IPS-18c (cell line): ENCODE results near the gene KLF7.

Source experiments
- H3K4me3 ChIP-seq: 2 replicates; pipeline ENCODE4 v1.7.0; 2013; ENCODE audit warnings: low read depth, mild to moderate bottlenecking, low read length, moderate library complexity; ENCODE audit not compliant: insufficient read depth
- H3K9me3 ChIP-seq: one replicate; pipeline ENCODE4 v1.6.1; 2013; ENCODE audit warnings: mild to moderate bottlenecking, low read length, moderate library complexity; ENCODE audit not compliant: control insufficient read depth, insufficient read depth

The KLF7 gene

DNA sequence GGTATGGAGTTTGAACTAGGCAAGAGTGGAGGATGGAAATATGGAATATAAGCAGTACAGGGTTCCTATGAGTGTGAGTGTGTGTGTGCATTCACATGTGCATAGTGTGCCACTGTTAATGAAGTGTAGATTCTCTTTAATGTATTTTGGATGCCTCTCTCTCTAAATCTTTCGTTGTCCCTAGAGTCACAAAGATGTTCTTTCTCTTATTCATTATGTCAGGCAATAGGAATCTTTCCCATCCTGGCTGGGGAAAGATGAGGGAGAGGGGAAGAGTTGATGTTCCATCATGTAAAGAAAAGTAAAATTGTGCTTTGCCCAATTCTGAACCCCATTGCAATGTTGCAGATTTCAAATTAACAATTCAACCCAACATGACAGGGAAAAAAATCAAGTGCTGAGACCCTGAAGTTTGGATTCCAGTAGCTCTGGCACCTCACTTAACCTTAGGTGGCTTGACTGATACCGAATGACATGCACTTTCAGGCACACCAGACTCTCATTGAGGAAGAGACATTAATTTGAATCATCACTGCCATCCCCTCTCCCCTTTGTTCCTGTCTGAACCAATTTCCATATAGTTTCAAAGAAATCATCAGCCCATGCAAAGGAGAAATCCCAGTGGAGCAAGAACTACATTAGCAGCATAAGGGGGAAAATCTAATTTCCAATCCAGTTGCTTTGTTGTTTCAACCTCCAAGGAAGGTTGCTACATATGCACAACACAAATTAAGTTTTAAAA, 28.0 kb downstream of the KLF7 start:
- Histone ChIP-seq H3K9me3 (no peaks in the 10 kb centered on the region), H3K4me3 (no peak overlapping the region)

DNA sequence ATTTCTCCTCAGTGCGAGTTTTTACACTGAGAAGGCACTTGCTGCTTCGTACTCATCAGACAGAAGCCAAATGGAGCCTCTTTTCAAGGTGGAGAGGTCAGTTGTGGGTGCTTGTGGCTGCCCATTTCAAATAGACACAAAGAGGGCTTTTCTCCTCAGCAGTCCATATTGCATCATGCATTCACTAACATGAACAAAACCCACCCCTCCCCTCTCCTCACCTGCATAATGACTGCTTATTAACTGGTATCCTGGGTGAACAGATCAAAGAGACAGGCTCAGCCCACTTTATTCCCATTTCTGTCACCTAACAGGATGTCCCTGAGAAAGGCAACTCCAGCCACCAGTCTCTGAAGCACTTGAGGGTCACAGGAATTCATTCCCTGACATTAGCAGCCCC, 28.9 kb downstream of the KLF7 start:
- no peak overlapping the region for H3K4me3 ChIP-seq
- H3K9me3 ChIP-seq, result peaks cover 3% of the 10 kb centered on the region

DNA sequence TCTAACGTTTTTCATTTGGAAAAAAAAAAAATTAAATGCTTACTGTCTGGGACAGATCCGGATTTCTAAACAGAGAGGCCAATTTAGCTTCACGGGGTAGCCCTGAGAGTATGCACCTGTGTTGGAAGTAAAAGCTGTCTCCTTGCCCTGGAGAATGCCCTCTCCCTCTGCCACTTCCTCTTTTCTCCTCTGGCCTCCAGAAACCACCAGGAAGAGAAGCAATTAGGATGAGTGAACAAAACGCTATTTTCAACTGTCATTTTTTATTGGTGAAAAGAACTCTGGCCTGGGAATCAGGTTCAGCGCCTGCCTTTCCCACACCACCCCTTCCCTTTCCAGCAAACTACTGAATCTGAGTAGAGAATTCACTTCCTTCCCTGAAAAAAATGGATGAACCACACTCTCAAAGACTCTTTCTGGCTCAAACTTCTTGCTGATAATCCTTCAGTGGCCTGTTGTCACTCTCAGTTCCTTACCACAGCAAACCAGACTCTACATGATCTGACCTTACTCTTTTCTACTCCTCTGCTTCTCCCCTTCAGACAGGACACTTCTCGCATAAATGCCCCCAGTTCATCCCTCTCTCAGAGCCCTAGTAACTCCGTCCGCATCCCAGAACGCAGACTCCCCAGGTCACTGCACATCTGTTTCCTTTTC, 29.8 kb downstream of the KLF7 start:
- H3K4me3 ChIP-seq, result no peak overlapping the region
- peaks cover 3% of the 10 kb centered on the region for H3K9me3 ChIP-seq

DNA sequence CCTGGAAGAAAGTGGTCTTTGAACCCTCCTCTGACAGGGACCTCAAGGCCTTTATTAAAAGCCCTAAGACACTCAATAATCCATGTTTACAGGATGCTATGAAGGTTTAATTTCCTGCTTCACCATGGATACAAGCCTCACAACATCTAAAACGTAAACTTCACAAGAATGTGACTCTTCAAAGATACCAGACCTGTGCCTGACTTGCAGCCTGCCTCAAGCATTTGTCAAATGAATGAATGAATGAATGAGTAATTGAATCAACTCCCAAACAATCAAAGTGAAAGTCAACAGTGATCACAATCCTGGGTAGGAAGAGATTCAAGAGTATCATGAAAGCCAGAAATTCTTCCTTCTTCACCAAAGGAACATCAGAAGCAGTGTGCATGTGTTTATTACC, 30.4 kb downstream of the KLF7 start:
- H3K9me3 ChIP-seq, result peaks cover 3% of the 10 kb centered on the region
- H3K4me3 ChIP-seq, result no peak overlapping the region

DNA sequence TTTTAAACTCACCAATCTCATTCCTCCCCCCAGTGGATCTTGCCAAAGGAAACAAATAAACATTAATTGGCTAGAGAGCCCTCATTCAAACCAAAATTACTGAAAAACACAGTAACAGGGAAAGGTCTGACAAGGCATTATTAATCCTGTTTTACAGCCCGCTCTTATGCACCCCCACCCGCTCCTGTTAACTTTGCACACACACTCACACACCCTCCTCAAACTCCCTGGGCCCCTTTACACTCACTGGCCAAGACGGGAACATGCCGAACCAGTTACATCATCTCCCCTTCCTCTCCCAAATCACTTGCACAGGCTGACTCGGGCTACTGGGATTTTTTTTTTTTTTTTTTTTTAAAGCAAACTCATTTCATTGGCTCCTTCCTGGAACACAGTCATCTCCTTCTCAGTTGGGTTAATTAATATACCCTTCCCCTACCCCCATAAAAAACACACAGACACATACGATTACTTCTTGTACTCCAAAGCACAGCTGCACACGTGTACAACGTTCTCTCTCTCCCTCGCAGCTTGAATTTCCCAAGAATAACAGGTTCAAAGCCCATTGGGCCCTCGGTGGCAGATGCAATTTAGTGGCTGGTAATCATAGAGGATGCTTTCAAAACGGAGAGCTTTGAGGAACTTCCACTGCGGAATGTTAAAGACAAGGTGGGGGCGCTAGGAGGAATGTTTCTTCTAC, 31.8 kb downstream of the KLF7 start:
- Histone ChIP-seq H3K9me3 (peaks cover 3% of the 10 kb centered on the region), H3K4me3 (no peak overlapping the region)

DNA sequence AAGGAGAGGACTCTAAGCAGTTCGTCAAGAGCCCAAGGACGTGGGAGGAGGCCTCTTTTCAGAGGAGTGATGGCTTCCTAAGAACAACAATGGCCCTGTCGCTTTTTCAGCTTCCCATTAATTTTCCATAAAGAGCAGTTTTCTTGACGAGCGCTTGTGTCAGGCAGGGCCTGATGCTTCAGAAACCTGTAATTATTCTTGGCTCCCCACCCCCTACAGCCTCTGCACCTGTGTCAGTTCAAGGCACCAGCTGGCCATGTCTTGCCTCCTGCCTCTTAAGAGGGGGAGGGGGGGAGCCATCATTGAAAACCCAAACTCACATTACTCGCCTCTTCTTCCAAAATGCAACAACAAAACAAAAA, 32.3 kb downstream of the KLF7 start:
- H3K4me3 ChIP-seq, result no peak overlapping the region
- H3K9me3 ChIP-seq, result peaks cover 3% of the 10 kb centered on the region

DNA sequence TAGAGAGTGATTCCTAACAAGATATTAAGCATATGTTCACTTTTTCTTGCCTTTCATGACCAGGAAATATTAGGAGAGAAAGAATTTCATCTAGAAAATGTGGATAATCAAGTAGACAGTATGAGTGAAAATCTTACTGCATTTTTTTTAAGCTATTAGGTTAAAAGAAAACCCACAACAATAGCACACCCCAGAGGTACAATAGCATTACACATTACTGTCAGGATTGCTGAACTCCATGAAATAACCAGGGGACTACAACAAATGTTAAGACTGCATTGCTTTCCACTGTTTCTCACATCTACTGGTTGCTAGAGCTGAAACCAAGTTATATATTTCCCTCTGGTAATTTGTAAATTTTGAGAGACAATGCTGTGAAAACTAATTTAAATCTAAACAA, 33.7 kb downstream of the KLF7 start:
- H3K9me3 ChIP-seq, result peaks cover 3% of the 10 kb centered on the region
- no peak overlapping the region for H3K4me3 ChIP-seq

DNA sequence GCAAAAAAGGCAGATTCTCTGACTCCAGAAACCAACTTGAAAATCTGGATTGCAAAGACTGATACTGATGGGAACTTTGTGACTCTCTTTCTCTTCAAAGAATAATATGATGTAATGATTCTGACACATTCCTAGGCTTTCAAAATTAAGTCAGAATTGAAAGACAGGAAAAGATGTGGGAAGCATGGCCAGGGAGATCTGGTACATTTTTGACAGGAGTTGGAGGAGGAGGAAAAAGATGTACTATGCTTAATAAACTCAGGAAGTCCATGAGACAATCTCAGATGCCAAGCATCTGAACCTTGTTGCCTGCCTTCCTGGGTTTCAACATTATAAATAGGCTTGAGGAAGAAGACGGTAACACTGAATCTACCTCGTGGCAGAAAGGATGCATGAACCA, 34.2 kb downstream of the KLF7 start:
- Histone ChIP-seq H3K4me3 (no peak overlapping the region), H3K9me3 (peaks cover 3% of the 10 kb centered on the region)

DNA sequence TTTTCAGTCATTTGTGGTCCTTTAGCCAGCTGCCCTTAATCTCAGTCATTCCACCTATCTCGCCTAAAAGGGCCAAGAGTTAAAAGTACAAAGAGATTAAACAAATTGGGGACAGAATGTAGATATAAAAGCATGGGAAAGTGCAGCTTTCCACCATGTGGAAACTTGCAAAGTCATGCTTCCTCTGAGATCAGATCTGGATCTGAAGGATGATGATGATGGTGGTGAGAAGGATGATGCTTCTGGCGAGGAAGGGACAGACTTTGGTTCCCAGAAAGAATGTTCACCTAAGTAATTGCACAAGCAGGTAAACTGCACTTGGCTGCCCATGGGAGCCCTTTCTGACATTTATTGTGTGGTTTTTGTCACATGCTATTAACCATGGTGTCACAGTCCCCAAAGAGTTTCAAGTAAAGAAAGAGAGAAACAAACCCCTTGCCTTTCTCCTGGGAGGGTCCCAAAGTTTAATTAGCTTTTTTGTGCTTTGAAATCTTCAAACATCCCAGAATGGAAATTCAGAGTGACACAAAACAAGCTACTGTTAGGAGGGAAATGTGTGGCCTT, 34.7 kb downstream of the KLF7 start:
- H3K9me3 ChIP-seq, result peaks cover 3% of the 10 kb centered on the region
- no peak overlapping the region for H3K4me3 ChIP-seq

DNA sequence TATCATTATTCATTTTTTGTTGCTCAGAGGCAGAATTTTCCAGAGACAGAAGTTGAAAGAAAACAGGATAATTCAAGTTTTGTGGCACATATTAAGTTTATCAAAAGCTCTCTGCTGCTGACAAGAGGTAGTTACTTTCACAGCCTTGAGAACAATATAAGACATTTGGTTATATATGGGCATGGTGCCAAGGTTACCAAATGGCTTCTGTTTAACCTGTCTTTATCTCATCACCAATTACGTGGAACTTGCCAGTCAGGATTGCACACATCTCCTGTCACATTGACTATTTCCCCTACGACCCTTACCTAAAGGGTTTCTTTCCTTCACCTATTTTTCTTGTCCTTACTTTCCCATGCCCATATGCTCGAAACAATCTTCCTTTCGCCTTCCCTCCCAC, 35.9 kb downstream of the KLF7 start:
- Histone ChIP-seq H3K9me3 (peaks cover 3% of the 10 kb centered on the region), H3K4me3 (no peak overlapping the region)

DNA sequence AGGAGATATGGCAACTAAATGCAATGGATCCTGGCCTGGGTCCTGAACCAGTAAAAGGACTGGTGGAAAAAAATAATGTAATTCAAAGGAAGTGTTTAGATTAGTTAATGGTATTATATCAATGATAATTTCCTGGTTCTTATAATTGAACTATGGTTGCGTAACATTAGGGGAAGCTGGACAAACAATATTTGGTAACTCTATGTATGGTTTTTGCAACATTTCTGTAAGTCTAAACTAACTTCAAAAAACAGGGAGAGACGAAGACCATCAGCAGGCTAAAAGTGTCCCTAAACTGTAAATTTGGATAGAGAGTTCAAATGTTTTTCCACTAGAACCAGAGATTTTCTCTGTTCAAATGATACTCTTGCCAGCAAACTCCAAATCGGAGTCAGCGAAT, 36.9 kb downstream of the KLF7 start:
- Histone ChIP-seq H3K4me3 (no peak overlapping the region), H3K9me3 (peaks cover 3% of the 10 kb centered on the region)

DNA sequence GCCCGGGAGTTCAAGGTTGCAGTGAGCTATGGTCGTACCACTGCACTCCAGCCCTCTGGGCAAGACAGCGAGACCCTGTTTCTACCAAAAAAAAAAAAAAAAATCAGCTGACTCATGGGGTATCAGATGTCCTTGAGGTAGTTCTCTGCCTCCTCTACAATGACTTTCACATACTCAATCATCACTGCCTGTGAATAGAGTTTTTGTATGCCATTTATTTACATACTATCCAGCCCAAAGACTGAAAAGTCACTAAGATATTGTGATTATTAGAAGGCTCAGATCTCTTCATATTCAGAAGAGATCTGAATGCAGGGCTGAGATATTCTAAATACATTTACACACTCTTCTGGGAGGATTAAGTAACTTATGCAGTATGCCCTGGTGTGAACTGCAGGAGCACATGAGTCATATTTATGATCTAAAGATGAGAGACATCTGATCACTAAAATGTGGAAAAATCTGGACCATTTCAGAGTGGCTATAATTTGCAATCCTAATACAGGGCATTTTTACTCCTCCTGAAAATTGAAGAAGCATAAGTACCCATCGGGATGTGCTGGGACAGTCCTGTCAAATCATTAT, 38.9 kb downstream of the KLF7 start:
- H3K9me3 ChIP-seq, result no peaks in the 10 kb centered on the region
- no peak overlapping the region for H3K4me3 ChIP-seq

DNA sequence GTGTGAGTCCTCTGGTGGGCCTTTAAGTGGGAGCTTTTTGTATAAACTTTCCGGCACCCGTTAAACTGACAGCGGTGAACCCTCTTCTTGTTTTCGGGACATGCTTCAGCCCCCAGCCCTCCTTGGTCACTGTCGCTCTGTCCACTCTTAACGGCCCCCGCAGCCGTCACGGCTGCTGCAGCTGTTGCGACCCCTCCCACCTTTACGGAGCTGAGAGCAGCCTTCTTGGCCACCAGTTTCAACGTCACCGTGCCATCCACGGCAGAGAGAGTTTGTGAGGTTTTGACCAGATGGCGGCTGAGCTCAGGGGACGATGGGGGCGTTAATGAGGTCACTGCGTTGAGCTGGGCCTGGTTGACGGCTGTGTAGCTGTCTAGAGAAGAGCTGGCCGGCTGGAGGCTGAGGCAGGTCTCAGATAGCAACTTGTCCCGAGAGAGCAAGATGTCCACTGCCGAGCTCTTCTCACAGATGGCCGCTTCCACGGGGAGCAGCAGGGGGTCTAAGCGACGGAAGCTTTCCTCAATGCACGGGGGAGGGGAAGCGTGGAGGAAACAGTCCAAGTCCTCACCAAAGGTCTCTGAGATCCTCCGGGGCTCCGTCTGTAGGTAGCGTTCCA, 41.9 kb downstream of the KLF7 start:
- H3K4me3 ChIP-seq, result no peak overlapping the region; the same call in 1 of the 2 replicates
- no peaks in the 10 kb centered on the region for H3K9me3 ChIP-seq

DNA sequence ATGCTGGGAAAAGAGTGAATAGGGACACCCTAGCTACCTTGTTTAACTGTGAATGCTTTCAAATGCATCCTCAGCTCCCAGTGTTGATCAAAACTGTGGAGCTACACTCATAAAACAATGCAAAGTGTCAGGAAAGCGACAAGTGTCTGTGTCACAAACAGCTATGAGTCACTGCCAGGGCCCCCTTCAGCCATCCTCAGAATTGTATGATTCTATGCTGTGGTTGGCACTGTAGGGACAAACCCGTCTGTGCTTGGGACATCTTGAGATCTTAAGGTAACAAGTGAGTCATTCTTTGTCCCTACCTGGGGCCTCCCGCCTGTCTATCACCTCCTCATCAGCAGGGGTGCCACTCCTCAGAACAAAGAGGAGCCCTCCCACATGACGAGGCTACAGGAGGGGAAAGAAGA, 42.4 kb downstream of the KLF7 start:
- no peak overlapping the region for H3K4me3 ChIP-seq

DNA sequence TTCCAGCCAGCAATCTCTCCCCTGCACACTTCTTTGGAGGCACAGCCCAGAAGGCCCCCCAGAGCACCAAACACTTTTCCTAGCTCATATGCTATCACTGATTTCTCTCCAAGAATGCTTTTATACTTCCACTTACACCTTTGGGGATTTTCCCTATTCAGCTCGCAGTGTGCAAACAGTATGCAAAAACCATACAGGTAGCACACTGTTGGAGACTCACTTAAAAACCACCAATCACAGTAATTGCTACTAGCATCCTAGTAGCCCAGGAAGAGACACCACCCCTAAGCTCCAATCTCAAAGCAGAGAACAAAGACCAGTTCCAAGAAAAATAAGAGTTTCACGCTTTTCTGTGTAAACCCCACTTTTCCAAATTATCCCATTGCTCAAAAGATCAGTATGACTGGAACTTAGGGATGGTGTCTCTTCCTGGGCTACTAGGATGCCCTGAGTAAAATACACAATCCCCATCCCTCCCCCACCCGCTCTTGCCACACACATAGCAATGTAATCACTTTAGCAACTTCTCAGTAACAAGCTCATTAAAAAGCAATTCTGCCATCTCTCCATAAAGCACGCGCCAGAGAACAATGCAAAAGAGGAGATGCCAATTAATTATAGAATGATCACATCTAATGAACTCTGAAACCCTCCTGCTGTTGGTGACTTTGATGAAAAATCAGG, 43.0 kb downstream of the KLF7 start:
- no peaks in the 10 kb centered on the region for H3K9me3 ChIP-seq

More for the DNA sequence above, 42.4 kb downstream of the KLF7 start:
- no peaks in the 10 kb centered on the region for H3K9me3 ChIP-seq

DNA sequence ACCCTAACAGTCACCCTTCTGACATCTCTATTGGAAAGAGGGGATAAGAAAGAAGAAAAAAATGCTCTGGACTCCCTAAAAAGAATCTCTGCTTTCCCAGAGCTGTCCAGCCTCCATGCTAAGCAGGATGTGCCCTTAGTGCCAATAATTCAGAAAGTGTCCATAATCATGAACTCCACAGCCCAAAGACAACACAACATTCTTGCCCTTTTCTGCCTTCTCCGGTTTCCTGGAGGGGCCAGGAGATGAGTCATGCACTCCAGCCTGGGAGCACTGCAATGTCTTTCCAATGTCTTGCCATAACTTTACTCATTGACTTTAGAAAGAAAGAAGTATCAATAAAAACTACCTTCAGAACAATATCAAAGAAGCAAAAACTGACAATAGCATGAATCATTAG, 44.0 kb downstream of the KLF7 start:
- H3K4me3 ChIP-seq, result no peak overlapping the region; the same call in 1 of the 2 replicates
- H3K9me3 ChIP-seq, result no peaks in the 10 kb centered on the region

More for the DNA sequence above, 43.0 kb downstream of the KLF7 start:
- H3K4me3 ChIP-seq, result no peak overlapping the region

DNA sequence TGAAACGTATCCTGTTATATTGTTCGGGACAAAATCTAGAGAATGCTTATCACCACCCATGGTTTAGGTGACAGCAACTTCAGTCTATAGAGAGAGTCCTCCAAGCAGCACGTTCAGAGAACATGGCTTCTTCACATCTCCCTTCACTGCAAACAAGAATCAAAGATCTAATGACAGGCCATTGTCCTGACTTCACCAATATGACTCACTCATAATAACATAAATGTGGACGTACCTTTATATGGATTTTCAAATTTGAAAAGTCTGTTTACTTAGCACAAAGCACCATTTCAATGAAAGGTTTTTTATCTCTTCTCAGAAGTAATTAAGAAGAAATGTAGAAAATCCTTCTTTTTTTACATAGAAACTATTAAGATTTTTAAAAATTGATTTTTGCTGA, 46.7 kb downstream of the KLF7 start:
- no peak overlapping the region for H3K4me3 ChIP-seq
- no peaks in the 10 kb centered on the region for H3K9me3 ChIP-seq
